ENCODE results near the gene DENR. TPM values are rescaled to one million over a fixed set of nuclear protein-coding genes. Genes with fewer than 3 reads are reported as not detected.

The DENR gene
- total and polyA plus RNA-seq, 2 of the 13 experiments (the other 11 are each of a cell fraction or from before 2014, with no cell fraction given) = 30.0 to 59.1 TPM

DNA sequence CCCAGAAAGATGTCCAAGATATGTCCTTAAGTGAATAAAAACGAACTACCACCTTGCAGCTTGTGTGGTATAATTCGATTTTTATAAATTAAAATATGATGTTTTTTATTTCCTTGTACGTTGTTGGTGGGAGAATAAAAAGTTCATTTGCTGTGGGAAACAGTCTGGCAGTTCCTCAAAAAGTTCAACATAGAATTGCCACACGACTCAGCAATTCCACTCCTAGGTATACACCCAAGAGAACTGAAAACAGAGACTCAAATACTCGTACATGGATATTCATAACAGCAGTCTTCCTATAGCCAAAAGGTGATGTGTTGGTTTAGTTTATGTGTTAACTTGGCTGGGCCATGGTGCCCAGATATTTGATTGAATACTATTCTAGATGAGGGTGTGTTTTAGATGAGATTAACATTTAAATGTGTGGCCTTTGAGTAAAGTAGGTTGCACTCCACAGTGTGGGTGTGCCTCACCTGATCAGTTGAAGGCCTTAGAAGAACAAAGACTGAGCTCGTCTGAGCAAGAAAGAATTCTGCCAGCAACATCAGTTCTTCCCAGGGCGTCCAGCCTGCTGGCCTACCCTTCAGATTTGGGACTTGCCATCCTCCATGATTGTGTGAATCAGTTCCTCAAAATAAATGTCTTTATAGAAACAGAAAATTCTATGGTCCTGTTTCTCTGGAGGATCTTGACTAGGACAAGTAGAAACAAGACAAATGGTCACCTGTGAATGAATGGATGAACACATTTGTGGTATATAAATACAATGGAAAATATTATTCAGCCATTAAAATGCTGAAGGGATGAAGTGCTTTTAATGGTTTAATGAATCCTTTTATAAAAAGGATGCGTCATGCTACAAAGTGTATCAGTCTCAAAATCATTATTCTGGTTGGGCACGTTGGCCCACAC lies 5.1 kb upstream of the DENR start:
- Histone ChIP-seq H3K4me3 (replicated peaks in 1 of 3; ENCODE audit: insufficient read depth in 1 of 3, low read depth in 2 of 3, low read length in 3 of 3) (no peak overlapping the region), H2AFZ (ENCODE audit: low read length) (peak overlapping the region; percentile 65), H4K20me1 (ENCODE audit: insufficient read depth, low read length) (no peaks in the 10 kb centered on the region), H3K79me2 (ENCODE audit: insufficient read depth, low read length) (no peaks in the 10 kb centered on the region), H3K9ac (ENCODE audit: insufficient read depth, low read depth, low read length) (no peak overlapping the region), H3K4me1 (ENCODE audit: insufficient read depth, low read length) (peaks cover 39% of the 10 kb centered on the region), H3K9me3 (ENCODE audit: low read length) (no peaks in the 10 kb centered on the region), H3K27ac (ENCODE audit: extremely low read length, insufficient read depth, low read length) (no peak overlapping the region), H3K27me3 (ENCODE audit: control insufficient read depth in 1 of 2, insufficient read depth in 2 of 2, low read length in 2 of 2) (no peaks in the 10 kb centered on the region), H3K36me3 (replicated peaks in 1 of 2; ENCODE audit: control insufficient read depth in 1 of 2, insufficient read depth in 2 of 2, low read length in 2 of 2) (no peaks in the 10 kb centered on the region), H3K4me2 (ENCODE audit: low read depth, low read length) (no peak overlapping the region; the same call in 1 of the 2 replicates)
- in situ Hi-C loops (cut with HindIII; ENCODE audit: extremely low pct_ligation_motif_present, low pct_unique_long_range_greater_than_20kb) = no loop called here
- no peak for ATAC-seq
- no TSS peak for BruUV-seq (replicated peaks)
- POLR2A ChIA-PET = no interaction called here
- intact Hi-C loops (cut with micrococcal nuclease; ENCODE audit: unreplicated experiment) = no loop called here
- CTCF ChIA-PET (ENCODE audit: low intra/inter-chr PET ratio, low total read pairs) = no interaction called here
- 35% methylated on average over 9 of the region's 9 CpGs for WGBS (ENCODE audit: low lambda C conversion rate)
- FAIRE-seq = no peak
- DNase-seq (ENCODE audit: low spot score) = no peak
- no peak for TF ChIP-seq ARID4A (CRISPR knock-in tag; IDR thresholded peaks at IDR 0.05; ENCODE audit: borderline replicate concordance)
- TF ChIP-seq, protein P1, sequence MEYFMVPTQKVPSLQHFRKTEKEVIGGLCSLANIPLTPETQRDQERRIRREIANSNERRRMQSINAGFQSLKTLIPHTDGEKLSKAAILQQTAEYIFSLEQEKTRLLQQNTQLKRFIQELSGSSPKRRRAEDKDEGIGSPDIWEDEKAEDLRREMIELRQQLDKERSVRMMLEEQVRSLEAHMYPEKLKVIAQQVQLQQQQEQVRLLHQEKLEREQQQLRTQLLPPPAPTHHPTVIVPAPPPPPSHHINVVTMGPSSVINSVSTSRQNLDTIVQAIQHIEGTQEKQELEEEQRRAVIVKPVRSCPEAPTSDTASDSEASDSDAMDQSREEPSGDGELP (IDR thresholded peaks at IDR 0.05; ENCODE audit: borderline replicate concordance, low read depth) = no peak
- TF ChIP-seq SUZ12 (IDR thresholded peaks at IDR 0.05; ENCODE audit: low read depth, low read length) = no peak
- TF ChIP-seq PTBP1 (IDR thresholded peaks at IDR 0.05; ENCODE audit: low read depth, low read length, poor library complexity, severe bottlenecking) = no peak
- TF ChIP-seq NFAT5 (CRISPR knock-in tag; IDR thresholded peaks at IDR 0.05) = no peak
- no peak for TF ChIP-seq EEA1 (CRISPR knock-in tag; IDR thresholded peaks at IDR 0.05; ENCODE audit: borderline replicate concordance)
- TF ChIP-seq NCOR1 (IDR thresholded peaks at IDR 0.05; ENCODE audit: borderline replicate concordance, low read length) = no peak
- no peak for TF ChIP-seq ZNF670 (CRISPR knock-in tag; IDR thresholded peaks at IDR 0.05; ENCODE audit: borderline replicate concordance)
- TF ChIP-seq, protein P2, sequence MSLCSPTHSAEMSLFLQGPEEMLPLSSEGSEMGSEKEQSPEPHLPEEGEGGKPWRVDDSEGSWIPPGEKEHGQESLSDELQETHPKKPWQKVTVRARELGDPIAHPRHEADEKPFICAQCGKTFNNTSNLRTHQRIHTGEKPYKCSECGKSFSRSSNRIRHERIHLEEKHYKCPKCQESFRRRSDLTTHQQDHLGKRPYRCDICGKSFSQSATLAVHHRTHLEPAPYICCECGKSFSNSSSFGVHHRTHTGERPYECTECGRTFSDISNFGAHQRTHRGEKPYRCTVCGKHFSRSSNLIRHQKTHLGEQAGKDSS (CRISPR knock-in tag; IDR thresholded peaks at IDR 0.05; ENCODE audit: borderline replicate concordance, low read depth) = no peak
- TF ChIP-seq ZNF468 (CRISPR knock-in tag; IDR thresholded peaks at IDR 0.05) = no peak
